ENCODE data around the gene ERICH4.

GRCh38 chr19:41399091-41399490, 43.9 kb upstream of the ERICH4 start:
- TF ChIP-seq CTCF (IDR thresholded peaks at IDR 0.05) (no peak), POLR2A (IDR thresholded peaks at IDR 0.05) (no peak)
